22Rv1 (cell line): ENCODE measurements around the gene NCS1.

Source experiments
- ZFX ChIP-seq: fragments of 450-650 bp; IDR thresholded peaks from 2 replicates; pipeline ENCODE4 v1.6.1; 2017; ENCODE audit warnings: antibody characterized with exemption, borderline replicate concordance
- TF ChIP-seq, protein P1 (sequence below): fragments of 450-650 bp; IDR thresholded peaks from 2 replicates; pipeline ENCODE4 v1.5.1; 2017; ENCODE audit warnings: mild to moderate bottlenecking

DNA sequence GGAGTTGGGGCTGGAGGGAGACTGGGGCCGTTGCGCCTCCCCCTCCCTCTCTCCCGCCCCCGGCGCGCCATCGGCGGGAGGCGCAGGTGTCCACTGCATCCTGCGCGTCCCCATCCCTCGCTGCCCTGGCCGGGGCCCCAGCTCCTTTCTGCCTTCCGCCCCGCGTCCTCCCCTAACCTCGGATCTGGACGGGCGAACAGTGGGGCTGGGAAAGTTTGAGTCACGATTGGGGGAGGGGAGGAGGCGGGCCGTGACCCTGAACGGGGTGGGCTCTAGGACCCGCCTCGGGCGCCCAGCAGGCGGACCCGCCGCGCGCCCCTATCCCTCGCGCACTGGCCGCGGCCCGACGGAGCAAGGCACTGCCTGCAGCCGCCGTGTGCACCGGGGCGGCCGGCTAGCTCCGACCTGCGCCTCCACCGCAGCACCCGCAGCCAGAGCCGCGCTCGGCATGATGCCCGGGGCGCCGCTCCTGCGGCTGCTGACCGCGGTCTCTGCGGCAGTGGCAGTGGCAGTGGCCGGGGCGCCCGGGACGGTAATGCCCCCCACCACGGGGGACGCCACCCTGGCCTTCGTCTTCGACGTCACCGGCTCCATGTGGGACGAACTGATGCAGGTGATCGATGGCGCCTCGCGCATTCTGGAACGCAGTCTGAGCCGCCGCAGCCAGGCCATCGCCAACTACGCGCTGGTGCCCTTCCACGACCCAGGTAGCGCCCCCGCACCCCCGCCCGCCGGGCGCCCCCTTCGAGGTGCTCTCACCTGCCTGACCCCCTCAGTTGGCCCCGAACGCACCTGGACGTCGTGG is 93.4 kb downstream of the NCS1 start, which contains the start of gene HMCN2:
- TF ChIP-seq, protein P1, sequence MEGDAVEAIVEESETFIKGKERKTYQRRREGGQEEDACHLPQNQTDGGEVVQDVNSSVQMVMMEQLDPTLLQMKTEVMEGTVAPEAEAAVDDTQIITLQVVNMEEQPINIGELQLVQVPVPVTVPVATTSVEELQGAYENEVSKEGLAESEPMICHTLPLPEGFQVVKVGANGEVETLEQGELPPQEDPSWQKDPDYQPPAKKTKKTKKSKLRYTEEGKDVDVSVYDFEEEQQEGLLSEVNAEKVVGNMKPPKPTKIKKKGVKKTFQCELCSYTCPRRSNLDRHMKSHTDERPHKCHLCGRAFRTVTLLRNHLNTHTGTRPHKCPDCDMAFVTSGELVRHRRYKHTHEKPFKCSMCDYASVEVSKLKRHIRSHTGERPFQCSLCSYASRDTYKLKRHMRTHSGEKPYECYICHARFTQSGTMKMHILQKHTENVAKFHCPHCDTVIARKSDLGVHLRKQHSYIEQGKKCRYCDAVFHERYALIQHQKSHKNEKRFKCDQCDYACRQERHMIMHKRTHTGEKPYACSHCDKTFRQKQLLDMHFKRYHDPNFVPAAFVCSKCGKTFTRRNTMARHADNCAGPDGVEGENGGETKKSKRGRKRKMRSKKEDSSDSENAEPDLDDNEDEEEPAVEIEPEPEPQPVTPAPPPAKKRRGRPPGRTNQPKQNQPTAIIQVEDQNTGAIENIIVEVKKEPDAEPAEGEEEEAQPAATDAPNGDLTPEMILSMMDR, result no peak
- TF ChIP-seq ZFX, result no peak
